Erythroblast (primary cell): ENCODE measurements around the gene TAS1R2.

Experiments
- GATA1 ChIP-seq: IDR thresholded peaks from 2 replicates; pipeline ENCODE4 v1.6.1; 2011; ENCODE audit warnings: low read depth, mild to moderate bottlenecking, control low read depth, low read length, moderate library complexity
- POLR2A ChIP-seq: IDR thresholded peaks from 2 replicates; pipeline ENCODE4 v1.6.1; 2011; ENCODE audit warnings: mild to moderate bottlenecking, low read length

- TF ChIP-seq POLR2A = no peak
- TF ChIP-seq GATA1 = no peak
Measured at GRCh38 chr1:18901147-18901951, 41.9 kb upstream of the TAS1R2 start.
